GM21723 (cell line): ENCODE results near the gene SDK1.

Experiments used
- ATAC-seq: cut with Tn5 transposase; IDR thresholded peaks from one replicate; pipeline ENCODE4 v1.9.1; 2021; ENCODE audit warnings: mild to moderate bottlenecking, moderate library complexity; ENCODE audit not compliant: unreplicated experiment

Gene SDK1

GRCh38 chr7:3399858-3400257 is 98.8 kb downstream of the SDK1 start:
- ATAC-seq: no peak

DNA sequence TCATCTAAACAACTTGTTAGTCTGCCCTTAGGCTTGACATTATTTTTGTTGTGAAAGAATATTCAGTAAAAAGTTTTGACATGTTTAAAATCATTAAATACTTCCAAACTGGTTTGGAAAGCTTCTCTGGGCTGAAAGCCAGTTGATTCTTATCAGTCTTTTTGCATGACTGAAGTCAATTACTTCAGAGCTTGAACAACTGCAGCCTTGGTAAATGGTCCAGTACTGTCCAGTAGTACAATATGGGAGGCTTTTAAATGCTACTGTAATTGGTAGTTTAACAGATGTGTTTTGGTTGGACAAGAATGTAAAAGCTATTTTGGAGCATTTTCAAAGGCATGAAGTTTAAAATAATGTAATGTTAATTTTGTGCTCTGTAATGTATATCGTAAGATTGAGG is 103.4 kb downstream of the SDK1 start:
- ATAC-seq: no peak

DNA sequence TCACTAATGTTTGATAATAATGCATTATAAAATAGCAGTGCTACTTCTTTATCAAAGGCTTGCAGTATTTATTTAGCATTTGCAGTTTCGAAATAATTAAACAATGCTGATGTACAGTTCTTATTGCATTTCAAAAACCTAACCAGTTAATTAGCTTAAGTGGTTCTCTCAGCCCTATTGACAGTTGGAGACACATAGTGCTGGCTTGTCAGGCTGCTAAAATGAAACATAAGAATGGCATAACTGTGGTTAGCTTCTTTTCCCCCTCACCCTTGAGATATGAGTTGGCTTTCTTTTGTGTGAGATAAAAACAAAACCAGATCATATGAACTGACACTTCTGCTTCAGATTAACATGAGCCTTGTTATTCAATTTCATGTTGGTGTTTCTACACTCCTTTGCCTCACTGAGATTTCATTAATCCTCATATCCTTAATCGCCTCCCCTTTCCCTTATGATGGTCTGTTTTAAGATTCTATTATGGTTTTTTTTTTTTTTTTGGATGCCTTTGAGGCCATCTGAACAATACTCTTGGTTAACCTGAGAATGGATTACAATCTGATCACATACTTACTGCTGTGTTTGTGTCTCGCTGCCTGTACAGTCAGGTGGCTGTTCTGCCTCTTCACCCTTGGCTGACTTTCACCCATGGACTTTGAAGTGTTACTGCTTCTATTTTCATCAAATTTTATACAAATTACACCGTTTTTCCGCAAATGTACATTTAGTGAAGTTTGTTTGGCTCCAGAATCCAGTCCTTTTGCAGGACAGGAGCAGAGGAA is 108.0 kb downstream of the SDK1 start:
- ATAC-seq: no peak

- ATAC-seq: no peak
Observed at GRCh38 chr7:3412871-3413270, 111.8 kb downstream of the SDK1 start.

DNA sequence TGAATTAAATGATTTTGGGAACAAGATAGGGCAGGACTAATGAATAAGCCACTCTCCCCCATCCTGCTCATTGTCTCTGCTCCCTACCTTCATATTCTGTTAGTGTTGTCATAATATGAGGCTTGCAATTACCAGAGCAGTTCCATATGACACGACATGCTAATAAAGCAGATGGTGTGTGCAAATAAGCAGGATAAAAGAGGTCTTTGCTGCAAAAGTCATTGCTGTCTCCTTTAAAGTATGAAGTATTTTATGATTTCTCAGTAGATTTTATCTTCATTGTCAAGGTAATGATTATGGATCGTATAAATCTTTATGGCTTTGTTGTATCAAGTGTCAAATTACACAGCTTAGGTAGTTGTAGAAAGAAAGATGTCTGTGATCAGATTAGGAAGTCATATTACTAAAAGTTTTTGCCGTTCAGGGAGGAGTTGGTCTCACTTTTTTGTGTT is 114.8 kb downstream of the SDK1 start:
- ATAC-seq: no peak

- no peak for ATAC-seq
Observed at GRCh38 chr7:3416453-3416852, 115.4 kb downstream of the SDK1 start.

DNA sequence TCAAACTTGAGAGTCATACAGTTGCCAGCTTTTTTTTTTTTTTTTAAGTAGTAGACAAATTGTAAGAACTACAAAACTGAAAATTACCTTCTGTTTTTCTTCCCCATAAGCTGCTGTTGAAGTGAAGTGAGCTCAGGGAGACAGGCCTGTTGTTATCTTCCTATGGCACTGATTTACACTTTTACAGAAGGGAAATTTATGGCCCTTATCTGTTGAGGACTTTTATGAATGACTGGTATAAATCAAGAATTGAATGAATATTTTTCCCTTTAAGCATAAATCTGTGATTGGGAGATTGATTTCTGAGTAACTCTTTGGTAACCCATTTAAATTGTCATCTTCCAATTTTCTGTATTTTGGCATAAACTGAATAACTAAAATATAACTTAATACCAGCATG is 124.0 kb downstream of the SDK1 start:
- ATAC-seq: no peak

- no peak for ATAC-seq
Observed at GRCh38 chr7:3426064-3426463, 125.0 kb downstream of the SDK1 start.

DNA sequence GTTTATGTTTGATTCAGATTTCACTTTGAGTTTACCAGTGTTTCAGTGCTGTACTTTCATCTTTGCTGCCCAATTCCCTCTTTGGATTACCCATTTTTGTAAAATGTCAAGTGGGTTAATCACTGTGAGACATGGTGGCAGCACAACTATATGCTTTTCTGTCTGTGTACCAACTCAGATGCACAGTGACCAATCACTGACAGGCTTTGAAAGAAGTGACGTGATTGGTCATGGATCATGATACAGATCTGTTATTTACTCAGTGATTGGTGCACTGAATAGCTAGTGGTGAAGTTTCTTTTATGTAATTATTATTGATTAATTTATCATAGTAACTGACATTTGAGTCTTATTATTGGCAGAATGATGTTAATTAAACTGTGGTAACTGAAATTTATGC is 126.9 kb downstream of the SDK1 start:
- no peak for ATAC-seq

DNA sequence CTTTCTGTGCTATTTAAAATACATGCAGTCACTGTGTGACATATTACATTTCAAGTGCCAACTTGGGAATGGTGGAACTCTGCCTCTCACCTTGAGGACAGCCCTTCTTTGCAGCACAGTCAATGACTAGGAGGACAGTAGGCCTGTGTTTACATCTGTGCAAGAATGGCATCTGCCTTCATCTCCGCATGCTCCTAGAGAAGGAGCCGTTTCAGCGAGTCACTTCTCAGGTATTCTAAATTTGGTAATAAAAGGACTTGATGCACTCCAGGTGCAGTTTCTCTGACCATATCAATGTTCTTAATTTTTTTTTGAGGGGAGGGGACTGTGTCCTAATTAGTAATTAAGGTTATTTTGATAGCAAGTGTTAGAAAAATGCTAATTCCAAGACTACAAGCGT is 128.9 kb downstream of the SDK1 start:
- no peak for ATAC-seq

DNA sequence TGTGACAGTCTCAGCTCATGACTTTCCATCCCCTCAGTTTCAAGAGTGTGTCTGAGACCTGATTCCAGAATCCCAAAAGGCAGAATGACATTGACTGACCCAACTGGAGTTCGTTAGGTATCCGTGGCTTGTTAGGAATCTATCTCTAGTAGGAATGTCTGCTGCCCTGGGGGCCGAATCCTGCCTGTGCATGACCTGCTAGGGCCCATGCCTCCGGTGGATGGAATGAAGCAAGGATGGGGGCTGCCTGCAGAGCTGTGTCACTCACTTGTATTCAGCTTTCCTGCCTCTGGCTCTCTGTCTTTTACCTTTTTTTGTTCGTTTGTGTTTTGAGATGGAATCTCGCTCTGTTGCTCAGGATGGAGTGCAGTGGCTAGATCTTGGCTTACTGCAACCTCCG is 129.5 kb downstream of the SDK1 start:
- ATAC-seq: no peak

DNA sequence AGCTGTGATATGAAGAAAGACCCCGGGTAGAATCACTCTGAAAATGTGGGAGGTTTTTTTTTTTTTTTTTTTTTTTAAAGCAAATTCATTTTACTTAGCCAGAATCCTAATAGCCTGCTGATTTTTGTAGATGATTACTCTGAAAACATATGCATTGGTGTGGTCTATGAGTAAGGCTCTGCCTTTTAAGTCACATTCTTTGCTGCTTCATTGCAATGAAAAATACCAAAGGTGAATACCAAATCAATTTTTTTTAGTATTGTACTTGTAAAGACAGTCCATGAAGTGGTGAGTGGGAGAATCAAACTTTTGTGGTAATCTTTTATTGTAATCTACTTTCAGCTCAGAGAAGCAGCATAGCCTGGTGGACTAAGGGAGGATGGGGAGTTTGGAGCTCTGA is 130.3 kb downstream of the SDK1 start:
- no peak for ATAC-seq

GRCh38 chr7:3432911-3433310 is 131.9 kb downstream of the SDK1 start:
- ATAC-seq: no peak

DNA sequence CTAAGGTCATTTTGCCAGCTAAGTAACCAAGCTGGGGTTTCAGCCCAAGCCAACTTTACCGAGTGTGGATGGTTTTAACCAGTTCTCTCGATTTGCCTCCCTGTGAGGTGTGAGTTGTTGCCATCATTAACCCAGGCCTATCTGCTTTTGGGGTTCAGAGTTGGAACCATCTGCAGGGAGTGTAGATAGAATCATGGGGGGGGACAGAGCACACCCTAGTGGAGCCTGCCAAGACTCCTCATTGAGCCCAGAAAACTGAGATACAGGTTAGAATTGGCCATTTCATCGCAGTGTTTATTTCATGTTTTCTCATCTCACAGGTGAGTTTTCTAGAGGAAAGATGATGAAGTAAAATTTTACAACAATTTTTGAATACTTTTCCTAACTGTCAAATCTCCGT is 133.6 kb downstream of the SDK1 start:
- no peak for ATAC-seq

DNA sequence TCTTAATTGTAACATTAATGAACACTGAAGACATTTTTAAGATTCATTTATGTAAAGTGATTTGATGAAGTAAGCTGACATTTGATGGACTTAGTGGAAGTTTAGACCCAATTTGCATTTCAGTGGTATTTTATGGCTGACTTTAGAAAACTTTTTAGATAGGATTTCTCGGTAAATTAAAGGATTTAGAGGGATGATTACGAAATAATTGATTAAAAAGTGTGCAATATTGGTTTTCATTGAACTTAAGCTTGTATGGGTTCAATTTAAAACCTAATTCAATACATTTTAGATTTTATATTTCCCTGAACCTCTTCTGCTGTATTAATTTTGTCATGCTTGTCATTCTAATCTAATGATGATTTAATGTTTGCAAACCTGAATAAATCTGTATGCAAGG is 135.1 kb downstream of the SDK1 start:
- no peak for ATAC-seq

DNA sequence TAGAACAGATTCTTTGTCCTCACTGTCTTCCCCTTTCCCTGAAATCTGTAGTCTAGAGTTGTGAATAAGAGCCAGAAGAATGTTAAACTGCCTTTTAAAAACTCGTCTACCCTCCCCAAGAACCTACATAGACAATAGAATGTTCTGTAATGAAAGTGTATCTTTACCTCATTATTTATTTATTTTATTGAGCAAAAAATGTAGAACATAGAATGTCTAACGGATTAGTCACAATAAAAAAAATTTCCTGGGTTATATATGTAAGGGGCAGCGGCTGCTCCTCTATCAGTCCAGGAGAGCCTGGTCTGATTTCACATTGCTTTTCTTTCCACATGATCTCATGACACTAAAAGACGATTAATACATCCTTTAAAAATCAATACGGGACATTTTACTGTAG is 135.7 kb downstream of the SDK1 start:
- ATAC-seq: no peak

DNA sequence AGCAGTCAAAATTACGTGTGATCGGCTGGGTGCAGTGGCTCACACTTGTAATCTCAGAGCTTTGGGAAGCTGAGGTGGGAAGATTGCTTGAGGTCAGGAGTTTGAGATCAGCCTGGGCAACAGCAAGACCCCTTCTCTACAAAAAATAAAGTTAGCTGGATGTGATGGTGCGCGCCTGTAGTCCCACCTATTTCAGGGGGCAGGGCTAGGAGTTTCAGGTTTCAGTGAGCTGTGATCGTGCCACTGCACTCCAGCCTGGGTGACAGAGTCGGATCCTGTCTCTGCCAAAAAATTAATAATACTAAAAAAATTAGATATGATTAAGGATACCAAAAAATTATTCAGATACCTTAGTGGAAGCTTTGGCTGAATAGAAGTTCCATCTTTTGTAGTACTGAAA is 136.4 kb downstream of the SDK1 start:
- ATAC-seq: no peak

DNA sequence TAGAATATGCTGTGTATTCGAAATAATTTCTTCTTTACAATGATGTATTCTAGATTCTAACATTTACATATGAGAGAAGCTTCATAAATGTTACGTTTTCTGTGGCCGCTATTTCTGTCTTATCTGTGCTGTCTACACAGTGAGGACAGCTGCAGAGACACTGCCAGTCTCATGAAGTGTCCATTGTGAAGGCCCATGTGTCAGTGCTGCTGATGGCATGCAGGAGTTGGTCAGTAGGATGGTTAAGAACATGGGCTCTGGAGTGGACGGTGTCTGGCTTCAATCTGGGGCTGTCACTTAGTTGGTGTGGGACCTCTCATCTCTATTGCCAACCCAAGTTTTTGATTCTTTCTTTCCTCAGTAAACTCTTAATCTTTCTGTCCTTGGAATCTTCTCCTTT is 137.3 kb downstream of the SDK1 start:
- no peak for ATAC-seq

GRCh38 chr7:3439333-3440030 is 138.4 kb downstream of the SDK1 start:
- ATAC-seq: no peak

DNA sequence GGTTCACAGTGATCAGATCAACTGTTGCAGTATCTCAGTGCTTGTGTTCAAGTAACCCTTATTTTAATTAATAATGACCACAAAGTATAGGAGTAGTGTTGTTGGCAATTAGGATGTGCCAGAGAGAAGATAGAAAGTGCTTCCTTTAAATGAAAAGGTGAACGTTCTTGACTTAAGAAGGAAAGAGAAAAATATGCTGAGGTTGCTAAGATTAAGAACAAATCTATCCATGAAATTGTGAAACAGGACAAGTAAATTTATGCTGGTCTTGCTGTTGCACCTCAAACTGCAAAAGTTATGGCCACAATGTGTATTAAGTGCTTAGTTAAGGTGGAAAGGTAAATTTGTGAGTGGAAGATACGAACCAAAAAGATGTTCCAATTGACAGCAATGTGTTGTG is 139.5 kb downstream of the SDK1 start:
- ATAC-seq: no peak

- no peak for ATAC-seq
Observed at GRCh38 chr7:3443716-3444115, 142.7 kb downstream of the SDK1 start.

- ATAC-seq: no peak
Observed at GRCh38 chr7:3446786-3447185, 145.7 kb downstream of the SDK1 start.

DNA sequence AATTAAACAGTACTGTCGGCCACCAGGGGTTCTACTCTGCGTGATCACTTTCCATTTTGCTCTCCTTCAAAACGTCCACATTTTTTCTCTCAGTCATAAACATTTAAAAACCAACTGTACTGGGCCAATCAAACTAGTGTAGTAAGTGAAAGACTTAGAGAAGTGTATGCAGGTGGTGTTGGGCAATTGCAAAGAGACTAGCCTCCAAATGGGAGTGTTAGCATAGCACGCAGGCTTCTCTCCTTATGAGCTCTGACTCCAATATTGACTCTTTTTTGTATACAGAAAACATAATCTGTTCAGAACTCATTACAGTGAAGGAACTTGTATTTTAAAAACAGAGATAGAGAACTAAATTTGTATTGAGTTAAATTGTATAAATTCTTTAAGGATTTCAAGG is 150.6 kb downstream of the SDK1 start:
- ATAC-seq: no peak
